HepG2 (cell line): ENCODE results near the gene LHFPL6. TPM values are rescaled to one million over a fixed set of nuclear protein-coding genes. Genes with fewer than 3 reads are reported as not detected.

Source experiments
- ATAC-seq: fragments of 200-7000 bp; cut with Tn5 transposase; 3 replicates; pipeline ENCODE4 v1.9.1; 2020; ENCODE audit warnings: mild to moderate bottlenecking, moderate library complexity
- BruUV-seq: library from RNA; stranded (reverse); fragments of 400-500 nt; replicated peaks from 2 replicates; lab custom pipeline; 2021; lab: Mats Ljungman, UMichigan
- CTCF ChIA-PET: fragments of 300-600 bp; formaldehyde crosslinking; extraction: SDS; loops from one replicate; lab custom pipeline; 2021; ENCODE audit warnings: low total read pairs, inconsistent platforms, low intra/inter-chr PET ratio; lab: Yijun Ruan, JAX
- POLR2A ChIA-PET: fragments of 350-600 bp; sonication (Branson Sonifier 250); formaldehyde crosslinking; loops from one replicate; lab custom pipeline; 2020; ENCODE audit warnings: antibody characterized with exemption, inconsistent platforms; lab: Yijun Ruan, JAX
- DNase-seq: peaks from one replicate; pipeline ENCODE4 v3.0.0-alpha.2; 2015; ENCODE audit warnings: low spot score
- FAIRE-seq: peaks from 3 replicates; lab custom pipeline; 2011; peaks lifted over from hg19 to GRCh38; lab: Jason Lieb, UNC
- H2AFZ ChIP-seq: one replicate; pipeline ENCODE4 v1.6.1; 2011; ENCODE audit warnings: low read length, inconsistent platforms
- H3K27ac ChIP-seq: fragments of 300-600 bp; 3 replicates; pipeline ENCODE4 v1.8.0; 2011; ENCODE audit warnings: mixed run types, mild to moderate bottlenecking, mixed read lengths, low read length, inconsistent platforms; ENCODE audit not compliant: insufficient read depth; ENCODE audit errors: extremely low read length
- H3K27me3 ChIP-seq, 2 experiments: fragments of 200-600 bp in 1 of 2; 2 replicates in 1 of 2; 3 replicates in 1 of 2; pipeline versions ENCODE4 v1.6.0 to v1.8.0; 2011; ENCODE audit warnings: low read length in 2 of 2, mild to moderate bottlenecking in 2 of 2, moderate library complexity in 2 of 2, inconsistent platforms in 1 of 2; ENCODE audit not compliant: insufficient read depth in 2 of 2, control insufficient read depth in 1 of 2
- H3K36me3 ChIP-seq, 2 experiments: fragments of 200-600 bp in 1 of 2; replicated peaks in 1 of 2; 2 replicates in 1 of 2; 3 replicates in 1 of 2; pipeline versions ENCODE4 v1.5.1 to v1.8.0; 2011; ENCODE audit warnings: low read length in 2 of 2, inconsistent platforms in 1 of 2; ENCODE audit not compliant: insufficient read depth in 2 of 2, control insufficient read depth in 1 of 2
- H3K4me1 ChIP-seq: 2 replicates; pipeline ENCODE4 v1.5.1; 2012; ENCODE audit warnings: low read length, inconsistent platforms; ENCODE audit not compliant: insufficient read depth
- H3K4me2 ChIP-seq: 2 replicates; pipeline ENCODE4 v1.6.0; 2011; ENCODE audit warnings: low read depth, low read length, inconsistent platforms
- H3K4me3 ChIP-seq, 3 experiments: fragments of 200-600 bp in 1 of 3; sonication (generic), shearing (Covaris generic) in 1 of 3; replicated peaks in 1 of 3; 2 replicates each; pipeline ENCODE4 v1.5.1; 2011 to 2016; ENCODE audit warnings: low read length in 3 of 3, inconsistent platforms in 2 of 3, low read depth in 2 of 3, mild to moderate bottlenecking in 2 of 3, control low read depth in 1 of 3, mixed read lengths in 1 of 3; ENCODE audit not compliant: insufficient read depth in 1 of 3
- H3K79me2 ChIP-seq: one replicate; pipeline ENCODE4 v1.6.1; 2011; ENCODE audit warnings: low read length, inconsistent platforms; ENCODE audit not compliant: insufficient read depth
- H3K9ac ChIP-seq: 2 replicates; pipeline ENCODE4 v1.6.0; 2011; ENCODE audit warnings: mild to moderate bottlenecking, low read depth, low read length, inconsistent platforms; ENCODE audit not compliant: insufficient read depth
- H3K9me3 ChIP-seq: 2 replicates; pipeline ENCODE4 v1.5.1; 2012; ENCODE audit warnings: mild to moderate bottlenecking, low read length
- H4K20me1 ChIP-seq: 2 replicates; pipeline ENCODE4 v1.6.0; 2011; ENCODE audit warnings: inconsistent platforms, mild to moderate bottlenecking, low read length, moderate library complexity; ENCODE audit not compliant: insufficient read depth
- AKAP8 ChIP-seq: sonication (generic); formaldehyde crosslinking; IDR thresholded peaks from 2 replicates; pipeline ENCODE4 v1.5.1; 2020; ENCODE audit warnings: mild to moderate bottlenecking, missing genetic modification reagents
- FOXJ3 ChIP-seq: sonication (generic); formaldehyde crosslinking; IDR thresholded peaks from 2 replicates; pipeline ENCODE4 v1.4.0; 2020; ENCODE audit warnings: missing genetic modification reagents, mild to moderate bottlenecking, borderline replicate concordance
- JARID2 ChIP-seq: sonication (generic); formaldehyde crosslinking; IDR thresholded peaks from 2 replicates; pipeline ENCODE4 v1.8.1; 2023; ENCODE audit warnings: missing genetic modification reagents, inconsistent platforms; ENCODE audit not compliant: insufficient replicate concordance
- JDP2 ChIP-seq: sonication (generic); formaldehyde crosslinking; IDR thresholded peaks from 2 replicates; pipeline ENCODE4 v1.8.1; 2022; ENCODE audit warnings: missing genetic modification reagents, borderline replicate concordance
- MAFF ChIP-seq: IDR thresholded peaks from 2 replicates; pipeline ENCODE4 v1.6.1; 2011; ENCODE audit warnings: low read depth, low read length, improper control_type of control experiment
- MYNN ChIP-seq: sonication (generic); formaldehyde crosslinking; IDR thresholded peaks from 2 replicates; pipeline ENCODE4 v1.4.0; 2020; ENCODE audit warnings: mild to moderate bottlenecking, low read depth, missing genetic modification reagents
- STAT5B ChIP-seq: sonication (generic); formaldehyde crosslinking; IDR thresholded peaks from 2 replicates; pipeline ENCODE4 v1.4.0; 2020; ENCODE audit warnings: missing genetic modification reagents
- TRIM24 ChIP-seq: sonication (generic); formaldehyde crosslinking; IDR thresholded peaks from 2 replicates; pipeline ENCODE4 v1.8.0; 2022; ENCODE audit warnings: mild to moderate bottlenecking, missing genetic modification reagents
- ZC3H13 ChIP-seq: sonication (generic); formaldehyde crosslinking; IDR thresholded peaks from 2 replicates; pipeline ENCODE4 v1.8.1; 2023; ENCODE audit warnings: mild to moderate bottlenecking, missing genetic modification reagents, moderate library complexity
- ZNF264 ChIP-seq: sonication (generic); formaldehyde crosslinking; IDR thresholded peaks from 2 replicates; pipeline ENCODE4 v1.4.0; 2020; ENCODE audit warnings: missing genetic modification reagents
- ZNF292 ChIP-seq: sonication (generic); formaldehyde crosslinking; IDR thresholded peaks from 2 replicates; pipeline ENCODE4 v1.8.1; 2022; ENCODE audit warnings: mild to moderate bottlenecking, low read depth, missing genetic modification reagents, borderline replicate concordance
- ZNF367 ChIP-seq: sonication (generic); formaldehyde crosslinking; IDR thresholded peaks from 2 replicates; pipeline ENCODE4 v1.4.0; 2020; ENCODE audit warnings: missing genetic modification reagents, borderline replicate concordance
- ZNF879 ChIP-seq: sonication (generic); formaldehyde crosslinking; IDR thresholded peaks from 2 replicates; pipeline ENCODE4 v1.8.1; 2023; ENCODE audit warnings: missing genetic modification reagents
- WGBS: methylation state at CpG from one replicate; pipeline ENCODE4 v1.1.6; 2017; ENCODE audit warnings: low lambda C conversion rate; 5-methylcytosine and 5-hydroxymethylcytosine counted together
- in situ Hi-C: cut with HindIII; loops from 2 replicates; pipeline ENCODE4 v1.10.0; 2017; ENCODE audit warnings: low pct_unique_long_range_greater_than_20kb; ENCODE audit not compliant: extremely low pct_ligation_motif_present
- intact Hi-C: fragments of 100-400 bp; cut with micrococcal nuclease; formaldehyde crosslinking; loops from one replicate; pipeline ENCODE4 v1.10.0; 2022; ENCODE audit not compliant: unreplicated experiment
- polyA plus RNA-seq, 8 experiments: library from polyadenylated mRNA; depleted of rRNA in 3 of 8; stranded (reverse) in 7 of 8; unstranded in 1 of 8; fragments of >200 nt; fragmentation: Illumina TruSeq in 4 of 8; extraction: Trizol in 4 of 8; gene quantifications; 2 replicates each; pipeline versions ENCODE4 v1.2.1 to v1.2.3, GENCODE V29; 2011 to 2016; ENCODE audit warnings: low read depth in 4 of 8, missing spikeins in 1 of 8, mixed read lengths in 1 of 8; ENCODE audit not compliant: insufficient read depth in 1 of 8
- total RNA-seq, 5 experiments: library from RNA; depleted of rRNA; stranded (reverse); fragments of >200 nt; fragmentation: Illumina TruSeq; extraction: Trizol; gene quantifications; 2 replicates each; pipeline ENCODE4 v1.2.3, GENCODE V29; 2016; ENCODE audit warnings: low read depth in 1 of 5
- TF ChIP-seq, protein P1 (sequence below): sonication (generic); formaldehyde crosslinking; IDR thresholded peaks from 2 replicates; pipeline ENCODE4 v1.5.1; 2020; ENCODE audit warnings: missing genetic modification reagents, mild to moderate bottlenecking, borderline replicate concordance
- TF ChIP-seq, protein P2 (sequence below): sonication (generic); formaldehyde crosslinking; IDR thresholded peaks from 2 replicates; pipeline ENCODE4 v1.4.0; 2020; ENCODE audit warnings: mild to moderate bottlenecking, missing genetic modification reagents
- TF ChIP-seq, protein P3 (sequence below): sonication (generic); formaldehyde crosslinking; IDR thresholded peaks from 2 replicates; pipeline ENCODE4 v1.4.0; 2020; ENCODE audit warnings: missing genetic modification reagents
- TF ChIP-seq, protein P4 (sequence below): sonication (generic); formaldehyde crosslinking; IDR thresholded peaks from 2 replicates; pipeline ENCODE4 v1.4.0; 2020; ENCODE audit warnings: missing genetic modification reagents, borderline replicate concordance

Gene LHFPL6
- total and polyA plus RNA-seq, 2 of the 13 experiments (the other 11 are each of a cell fraction or from before 2014, with no cell fraction given) = not detected

DNA sequence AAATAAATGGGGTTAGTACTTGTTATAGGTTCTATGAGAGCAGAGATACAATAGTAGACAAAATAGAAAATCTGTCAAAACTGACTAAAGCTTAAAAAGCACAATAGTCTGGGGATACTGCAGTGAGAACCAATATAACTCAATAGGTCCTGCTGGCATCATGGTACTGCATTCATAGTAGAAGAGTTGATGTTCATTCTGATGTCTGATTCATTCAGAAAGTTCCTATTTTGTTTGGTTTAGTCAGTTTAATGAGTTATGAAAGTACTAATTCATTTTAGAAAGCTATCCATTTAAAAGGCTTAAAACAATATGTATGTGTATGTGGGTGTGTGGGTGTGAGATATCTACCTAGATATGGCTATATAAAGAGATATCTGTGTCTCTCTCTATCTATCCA is 152.8 kb downstream of the LHFPL6 start (continued):
- TF ChIP-seq, protein P1, sequence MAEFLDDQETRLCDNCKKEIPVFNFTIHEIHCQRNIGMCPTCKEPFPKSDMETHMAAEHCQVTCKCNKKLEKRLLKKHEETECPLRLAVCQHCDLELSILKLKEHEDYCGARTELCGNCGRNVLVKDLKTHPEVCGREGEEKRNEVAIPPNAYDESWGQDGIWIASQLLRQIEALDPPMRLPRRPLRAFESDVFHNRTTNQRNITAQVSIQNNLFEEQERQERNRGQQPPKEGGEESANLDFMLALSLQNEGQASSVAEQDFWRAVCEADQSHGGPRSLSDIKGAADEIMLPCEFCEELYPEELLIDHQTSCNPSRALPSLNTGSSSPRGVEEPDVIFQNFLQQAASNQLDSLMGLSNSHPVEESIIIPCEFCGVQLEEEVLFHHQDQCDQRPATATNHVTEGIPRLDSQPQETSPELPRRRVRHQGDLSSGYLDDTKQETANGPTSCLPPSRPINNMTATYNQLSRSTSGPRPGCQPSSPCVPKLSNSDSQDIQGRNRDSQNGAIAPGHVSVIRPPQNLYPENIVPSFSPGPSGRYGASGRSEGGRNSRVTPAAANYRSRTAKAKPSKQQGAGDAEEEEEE (CRISPR knock-in tag) = no peak
- TF ChIP-seq MYNN (CRISPR knock-in tag) (no peak), MAFF (no peak), ZNF367 (CRISPR knock-in tag) (no peak)

DNA sequence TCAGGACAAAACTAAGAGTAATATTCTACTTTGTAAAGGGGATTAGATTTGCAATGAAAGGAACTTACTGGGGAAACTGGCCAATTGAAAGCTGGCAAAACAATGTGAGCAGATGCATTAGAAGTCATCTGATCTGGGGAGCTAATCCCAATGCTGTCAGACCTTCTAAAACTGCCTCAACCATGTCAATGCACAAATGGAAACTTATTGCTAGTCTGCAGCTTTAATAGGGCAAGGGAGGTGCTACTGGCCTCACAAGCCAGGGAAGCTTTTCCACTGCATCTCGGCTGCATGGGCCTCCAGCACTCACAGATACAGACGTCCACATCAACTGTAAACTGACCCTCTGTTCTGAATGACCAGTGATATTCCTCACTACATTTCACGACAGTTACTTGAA is 154.2 kb downstream of the LHFPL6 start:
- WGBS = 0% methylated on average over 3 of the region's 3 CpGs
- no peaks in the 10 kb centered on the region for H3K27me3 ChIP-seq
- no peak overlapping the region for H3K4me3 ChIP-seq
- in situ Hi-C loops (no loop called here), intact Hi-C loops (no loop called here)
- H3K9ac ChIP-seq = no peak overlapping the region
- POLR2A ChIA-PET = no interaction called here
- H3K79me2 ChIP-seq = no peaks in the 10 kb centered on the region
- H3K4me2 ChIP-seq = no peak overlapping the region
- no peaks in the 10 kb centered on the region for H3K4me1 ChIP-seq
- BruUV-seq = no TSS peak
- no peak for ATAC-seq
- no peak for FAIRE-seq
- no peaks in the 10 kb centered on the region for H4K20me1 ChIP-seq
- DNase-seq = no peak
- H3K9me3 ChIP-seq = no peaks in the 10 kb centered on the region
- no peaks in the 10 kb centered on the region for H3K36me3 ChIP-seq
- no peak overlapping the region for H2AFZ ChIP-seq
- H3K27ac ChIP-seq = no peak overlapping the region
- CTCF ChIA-PET = no interaction called here
- TF ChIP-seq JARID2 (CRISPR knock-in tag) = no peak
- TF ChIP-seq, protein P2, sequence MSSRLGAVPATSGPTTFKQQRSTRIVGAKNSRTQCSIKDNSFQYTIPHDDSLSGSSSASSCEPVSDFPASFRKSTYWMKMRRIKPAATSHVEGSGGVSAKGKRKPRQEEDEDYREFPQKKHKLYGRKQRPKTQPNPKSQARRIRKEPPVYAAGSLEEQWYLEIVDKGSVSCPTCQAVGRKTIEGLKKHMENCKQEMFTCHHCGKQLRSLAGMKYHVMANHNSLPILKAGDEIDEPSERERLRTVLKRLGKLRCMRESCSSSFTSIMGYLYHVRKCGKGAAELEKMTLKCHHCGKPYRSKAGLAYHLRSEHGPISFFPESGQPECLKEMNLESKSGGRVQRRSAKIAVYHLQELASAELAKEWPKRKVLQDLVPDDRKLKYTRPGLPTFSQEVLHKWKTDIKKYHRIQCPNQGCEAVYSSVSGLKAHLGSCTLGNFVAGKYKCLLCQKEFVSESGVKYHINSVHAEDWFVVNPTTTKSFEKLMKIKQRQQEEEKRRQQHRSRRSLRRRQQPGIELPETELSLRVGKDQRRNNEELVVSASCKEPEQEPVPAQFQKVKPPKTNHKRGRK (CRISPR knock-in tag) = no peak
- no peak for TF ChIP-seq AKAP8 (CRISPR knock-in tag)
- TF ChIP-seq ZNF264 (CRISPR knock-in tag) = no peak
- TF ChIP-seq TRIM24 = no peak
- TF ChIP-seq ZC3H13 (CRISPR knock-in tag) = no peak
- no peak for TF ChIP-seq STAT5B (CRISPR knock-in tag)
- TF ChIP-seq JDP2 (CRISPR knock-in tag) = no peak
- no peak for TF ChIP-seq FOXJ3
- TF ChIP-seq ZNF292 = no peak
- TF ChIP-seq ZNF879 (CRISPR knock-in tag) = no peak
- TF ChIP-seq, protein P3, sequence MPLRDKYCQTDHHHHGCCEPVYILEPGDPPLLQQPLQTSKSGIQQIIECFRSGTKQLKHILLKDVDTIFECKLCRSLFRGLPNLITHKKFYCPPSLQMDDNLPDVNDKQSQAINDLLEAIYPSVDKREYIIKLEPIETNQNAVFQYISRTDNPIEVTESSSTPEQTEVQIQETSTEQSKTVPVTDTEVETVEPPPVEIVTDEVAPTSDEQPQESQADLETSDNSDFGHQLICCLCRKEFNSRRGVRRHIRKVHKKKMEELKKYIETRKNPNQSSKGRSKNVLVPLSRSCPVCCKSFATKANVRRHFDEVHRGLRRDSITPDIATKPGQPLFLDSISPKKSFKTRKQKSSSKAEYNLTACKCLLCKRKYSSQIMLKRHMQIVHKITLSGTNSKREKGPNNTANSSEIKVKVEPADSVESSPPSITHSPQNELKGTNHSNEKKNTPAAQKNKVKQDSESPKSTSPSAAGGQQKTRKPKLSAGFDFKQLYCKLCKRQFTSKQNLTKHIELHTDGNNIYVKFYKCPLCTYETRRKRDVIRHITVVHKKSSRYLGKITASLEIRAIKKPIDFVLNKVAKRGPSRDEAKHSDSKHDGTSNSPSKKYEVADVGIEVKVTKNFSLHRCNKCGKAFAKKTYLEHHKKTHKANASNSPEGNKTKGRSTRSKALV (CRISPR knock-in tag) = no peak
- TF ChIP-seq, protein P4, sequence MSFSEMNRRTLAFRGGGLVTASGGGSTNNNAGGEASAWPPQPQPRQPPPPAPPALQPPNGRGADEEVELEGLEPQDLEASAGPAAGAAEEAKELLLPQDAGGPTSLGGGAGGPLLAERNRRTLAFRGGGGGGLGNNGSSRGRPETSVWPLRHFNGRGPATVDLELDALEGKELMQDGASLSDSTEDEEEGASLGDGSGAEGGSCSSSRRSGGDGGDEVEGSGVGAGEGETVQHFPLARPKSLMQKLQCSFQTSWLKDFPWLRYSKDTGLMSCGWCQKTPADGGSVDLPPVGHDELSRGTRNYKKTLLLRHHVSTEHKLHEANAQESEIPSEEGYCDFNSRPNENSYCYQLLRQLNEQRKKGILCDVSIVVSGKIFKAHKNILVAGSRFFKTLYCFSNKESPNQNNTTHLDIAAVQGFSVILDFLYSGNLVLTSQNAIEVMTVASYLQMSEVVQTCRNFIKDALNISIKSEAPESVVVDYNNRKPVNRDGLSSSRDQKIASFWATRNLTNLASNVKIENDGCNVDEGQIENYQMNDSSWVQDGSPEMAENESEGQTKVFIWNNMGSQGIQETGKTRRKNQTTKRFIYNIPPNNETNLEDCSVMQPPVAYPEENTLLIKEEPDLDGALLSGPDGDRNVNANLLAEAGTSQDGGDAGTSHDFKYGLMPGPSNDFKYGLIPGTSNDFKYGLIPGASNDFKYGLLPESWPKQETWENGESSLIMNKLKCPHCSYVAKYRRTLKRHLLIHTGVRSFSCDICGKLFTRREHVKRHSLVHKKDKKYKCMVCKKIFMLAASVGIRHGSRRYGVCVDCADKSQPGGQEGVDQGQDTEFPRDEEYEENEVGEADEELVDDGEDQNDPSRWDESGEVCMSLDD (CRISPR knock-in tag) = no peak
